Stimulated activated CD8-positive, alpha-beta memory T cell treated with anti-CD3 and anti-CD28 coated beads, Interleukin-2, amount 100 ng/mL, for 1 hour (primary cell): Measurements from ENCODE around the gene GTF2IRD2.
"Not testable (repeated sequence)": the region's sequence is repeated elsewhere in the genome, so short reads cannot be mapped to it uniquely, and the experiment has no call there.

Experiments used
- DNase-seq, 2 donors: peaks; one replicate each; pipeline ENCODE4 v3.0.0-alpha.2; 2020; ENCODE audit warnings: low read depth in 2 of 2

Gene GTF2IRD2

DNA sequence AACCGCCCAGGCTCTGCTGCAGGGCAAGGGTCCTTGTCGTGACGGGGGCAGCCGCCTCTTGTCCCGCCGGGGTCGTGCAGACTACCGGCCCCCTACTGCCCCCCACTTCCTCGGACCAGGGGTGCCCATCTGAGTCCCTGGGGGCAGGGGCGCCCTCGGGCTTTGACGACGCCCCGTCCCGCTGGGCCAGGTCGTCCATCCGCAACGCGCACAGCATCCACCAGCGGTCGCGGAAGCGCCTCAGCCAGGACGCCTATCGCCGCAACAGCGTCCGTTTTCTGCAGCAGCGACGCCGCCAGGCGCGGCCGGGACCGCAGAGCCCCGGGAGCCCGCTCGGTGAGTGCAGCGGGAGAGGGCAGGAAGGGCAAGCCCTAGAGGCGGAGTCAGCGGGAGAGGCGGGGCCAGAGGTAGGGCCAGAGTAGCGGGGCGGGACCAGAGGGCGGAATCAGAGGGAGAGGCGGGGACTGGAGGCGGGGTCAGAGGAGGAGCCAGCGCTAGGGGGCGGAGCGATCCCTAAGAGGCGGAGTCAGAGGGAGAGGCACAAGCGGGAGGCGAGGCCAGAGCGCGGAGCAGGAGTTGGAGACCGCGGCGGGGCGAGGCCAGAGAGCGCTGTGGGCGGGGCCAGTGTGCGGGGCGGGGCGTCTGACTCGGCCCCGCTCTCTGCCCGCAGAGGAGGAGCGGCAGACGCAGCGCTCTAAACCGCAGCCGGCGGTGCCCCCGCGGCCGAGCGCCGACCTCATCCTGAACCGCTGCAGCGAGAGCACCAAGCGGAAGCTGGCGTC, 62.8 kb downstream of the GTF2IRD2 start:
- DNase-seq: peak; percentile 91

DNA sequence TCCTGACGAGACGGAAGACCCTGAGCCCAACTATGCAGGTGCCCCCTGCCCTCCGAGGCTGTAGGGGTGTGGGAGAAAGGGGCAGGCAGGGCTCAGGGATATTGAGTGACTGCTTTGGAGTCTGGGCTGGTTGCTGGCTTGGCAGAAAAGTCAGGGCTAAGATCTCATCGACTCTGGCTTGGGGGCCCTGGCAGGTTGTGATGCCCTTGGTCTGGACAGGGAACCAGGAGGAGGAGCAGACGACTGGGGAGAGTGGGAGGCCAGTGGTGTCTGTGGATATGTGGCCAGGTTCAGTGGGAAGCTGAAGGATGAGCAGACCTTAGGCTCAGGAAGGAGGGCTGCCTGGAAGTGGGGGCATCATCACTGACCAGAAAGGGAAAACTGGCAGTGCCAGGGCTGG, 67.8 kb downstream of the GTF2IRD2 start:
- DNase-seq: not testable (repeated sequence)

DNA sequence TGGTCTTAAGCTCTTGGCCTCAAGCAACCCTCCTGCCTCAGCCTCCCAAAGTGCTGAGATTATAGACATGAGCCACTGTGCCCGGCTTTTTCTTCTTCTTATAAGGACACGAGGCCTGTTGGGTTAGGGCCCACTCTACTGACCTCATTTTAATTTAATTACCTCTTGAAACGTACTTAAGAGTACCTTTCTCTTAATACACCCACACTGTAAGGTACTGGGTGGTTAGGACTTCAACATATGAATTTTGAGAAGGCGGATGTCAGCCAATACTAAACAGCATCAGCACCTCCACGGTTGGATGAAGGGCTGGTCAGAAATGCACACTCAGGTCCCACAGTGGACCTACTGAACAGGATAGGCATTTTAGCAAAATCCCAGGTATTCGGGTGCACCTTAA, 69.7 kb downstream of the GTF2IRD2 start:
- DNase-seq: not testable (repeated sequence)

DNA sequence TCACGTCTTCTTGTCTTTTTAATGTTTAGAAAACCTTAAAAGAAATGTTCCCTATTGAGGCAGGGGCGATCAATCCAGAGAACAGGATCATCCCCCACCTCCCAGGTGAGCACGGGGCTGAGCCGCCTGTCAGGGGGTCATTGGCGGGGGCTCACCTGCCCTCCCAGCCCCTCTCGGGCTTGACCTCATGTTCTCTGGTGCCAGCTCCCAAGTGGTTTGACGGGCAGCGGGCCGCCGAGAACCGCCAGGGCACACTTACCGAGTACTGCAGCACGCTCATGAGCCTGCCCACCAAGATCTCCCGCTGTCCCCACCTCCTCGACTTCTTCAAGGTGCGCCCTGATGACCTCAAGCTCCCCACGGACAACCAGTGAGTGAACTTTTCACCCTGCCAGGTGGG, 72.4 kb downstream of the GTF2IRD2 start:
- not testable (repeated sequence) for DNase-seq

DNA sequence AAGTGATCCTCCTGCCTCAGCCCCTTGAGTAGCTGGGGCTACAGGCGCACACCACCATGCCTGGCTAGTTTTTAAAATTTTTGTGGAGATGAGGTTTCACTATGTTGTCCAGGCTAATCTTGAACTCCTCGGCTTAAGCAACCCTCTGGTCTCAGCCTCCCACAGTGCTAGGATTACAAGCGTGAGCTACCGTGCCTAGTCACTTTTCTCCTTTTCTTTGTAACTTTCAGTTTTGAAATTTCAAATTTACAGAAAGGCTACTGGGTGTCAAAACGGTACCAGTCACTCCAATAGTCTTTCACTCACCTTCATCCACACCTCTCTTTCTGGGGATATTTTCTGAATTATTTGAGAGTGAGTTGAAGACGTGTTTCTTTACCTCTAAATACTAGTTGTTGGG, 76.3 kb downstream of the GTF2IRD2 start:
- DNase-seq: not testable (repeated sequence)

DNA sequence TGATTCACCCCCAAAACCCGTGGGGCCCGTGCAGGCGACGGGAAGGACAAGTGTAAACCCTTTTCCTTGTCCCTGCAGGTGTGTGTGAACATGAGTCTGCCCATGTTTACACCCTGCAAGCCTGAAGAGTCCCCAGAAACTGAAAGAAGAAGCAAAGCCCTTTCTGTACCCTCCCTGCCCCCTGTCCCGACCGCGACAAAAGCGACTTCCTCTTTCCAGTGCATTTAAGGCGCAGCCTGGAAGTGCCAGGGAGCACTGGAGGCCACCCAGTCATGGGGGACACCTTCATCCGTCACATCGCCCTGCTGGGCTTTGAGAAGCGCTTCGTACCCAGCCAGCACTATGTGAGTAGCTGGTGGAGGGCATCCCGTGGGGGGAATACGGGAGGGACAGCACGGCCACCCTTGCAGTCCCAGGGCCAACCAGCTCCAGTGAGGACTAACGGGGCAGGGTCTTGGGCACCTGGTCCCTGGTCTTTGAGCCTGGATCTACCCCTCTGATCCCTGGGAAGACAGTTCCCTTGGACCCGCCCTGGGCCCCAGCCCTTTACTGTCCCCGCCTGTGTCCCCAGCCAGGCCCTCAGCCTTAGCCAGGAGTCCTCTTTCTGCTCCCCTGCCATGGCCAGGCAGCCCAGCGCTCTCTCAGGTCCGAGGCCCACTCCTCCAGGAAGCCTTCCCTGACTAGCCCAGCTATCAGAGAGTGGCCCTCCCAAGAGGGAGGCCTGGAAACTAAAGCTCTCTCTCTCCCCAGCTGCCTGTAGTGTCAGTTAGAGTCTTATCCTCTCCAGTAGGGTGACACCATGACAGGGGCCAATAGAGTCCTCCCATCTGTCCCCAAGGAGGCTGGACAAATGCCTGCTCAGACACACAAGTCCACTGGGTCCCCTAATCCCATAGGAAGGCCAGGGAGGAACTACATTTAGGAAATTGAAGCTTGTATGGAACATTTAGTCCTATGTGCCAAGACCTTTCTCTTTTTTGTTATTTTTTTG, 77.3 kb downstream of the GTF2IRD2 start, which contains the start of gene NCF1:
Gene NCF1, plus strand, starts transcription at position 252 of the 991 bp plus-strand sequence. Its CDS starts 21 bp downstream, at position 273.
- not testable (repeated sequence) for DNase-seq

DNA sequence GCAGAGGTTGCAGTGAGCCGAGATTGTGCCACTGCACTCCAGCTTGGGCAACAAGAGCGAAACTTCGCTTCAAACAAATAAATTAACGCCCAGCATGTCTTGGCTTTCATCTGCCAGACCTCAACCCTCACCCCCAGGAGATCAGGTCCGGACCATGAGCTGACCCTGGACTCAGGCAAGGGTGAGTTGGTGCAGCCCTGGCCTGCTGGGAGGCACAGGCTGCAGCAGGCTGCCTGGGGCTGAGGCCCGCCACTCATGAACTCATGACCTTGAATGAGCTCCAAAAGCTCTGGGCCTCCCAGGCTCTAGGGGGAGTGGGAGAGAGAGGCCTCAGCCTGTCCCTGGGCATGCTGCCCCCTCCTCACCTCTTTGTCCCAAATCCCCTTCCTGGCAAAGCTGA, 79.3 kb downstream of the GTF2IRD2 start:
- not testable (repeated sequence) for DNase-seq

DNA sequence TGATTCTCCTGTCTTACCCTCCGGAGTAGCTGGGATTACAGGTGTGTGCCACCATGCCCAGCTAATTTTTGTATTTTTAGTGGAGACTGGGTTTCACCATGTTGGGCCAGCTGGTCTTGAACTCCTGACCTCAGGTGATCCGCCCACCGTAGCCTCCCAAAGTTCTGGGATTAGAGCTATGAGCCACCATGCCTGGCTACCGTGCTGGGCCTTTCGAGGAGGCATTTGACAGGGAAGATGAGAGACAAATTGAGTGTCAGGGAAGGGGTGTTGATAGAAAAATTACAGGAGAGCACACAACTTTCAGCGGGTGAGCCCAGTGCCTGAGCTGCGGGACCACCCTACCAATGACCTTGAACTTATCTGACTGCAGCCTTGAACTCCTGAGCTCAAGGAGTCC, 81.3 kb downstream of the GTF2IRD2 start:
- DNase-seq: not testable (repeated sequence)

DNA sequence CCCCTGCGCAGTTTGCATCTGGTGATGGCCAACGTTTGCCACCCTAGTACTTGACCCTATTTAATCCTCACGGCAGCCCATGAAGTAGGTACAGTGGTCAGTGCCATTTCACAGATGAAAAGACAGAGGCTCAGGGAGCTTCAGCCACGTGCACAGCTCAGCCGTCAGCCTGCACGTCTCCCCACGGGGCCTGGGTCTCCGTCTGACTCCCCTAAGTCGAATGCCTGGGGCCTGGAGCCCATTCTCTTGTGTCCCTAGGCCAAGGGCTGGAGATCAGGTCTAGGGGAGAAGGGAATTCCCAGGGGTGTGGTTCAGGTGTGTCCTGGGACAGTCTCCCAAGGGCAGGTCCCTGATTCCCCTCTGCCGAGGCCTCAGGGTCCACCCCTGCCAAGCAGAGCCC, 84.4 kb downstream of the GTF2IRD2 start:
- not testable (repeated sequence) for DNase-seq

DNA sequence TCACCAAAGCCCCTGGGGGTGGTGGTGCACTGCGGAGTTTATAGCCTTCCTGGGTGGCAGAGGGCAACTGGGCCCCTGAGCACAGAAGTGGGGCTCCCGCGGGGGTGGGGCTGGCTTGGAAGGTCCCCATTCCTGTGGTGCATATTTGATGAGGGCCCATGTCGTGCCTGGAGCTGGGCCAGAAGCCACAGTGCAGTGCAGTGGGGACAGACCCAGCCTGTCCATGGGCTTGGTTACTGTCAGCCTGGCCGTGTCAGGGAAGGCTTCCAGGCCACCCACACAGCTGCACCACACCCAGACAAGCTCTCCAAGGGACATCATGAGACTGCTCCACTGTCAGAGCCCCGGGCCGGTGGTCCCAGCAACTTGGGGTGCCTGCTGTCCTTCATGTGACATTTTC, 84.9 kb downstream of the GTF2IRD2 start:
- DNase-seq: not testable (repeated sequence)

DNA sequence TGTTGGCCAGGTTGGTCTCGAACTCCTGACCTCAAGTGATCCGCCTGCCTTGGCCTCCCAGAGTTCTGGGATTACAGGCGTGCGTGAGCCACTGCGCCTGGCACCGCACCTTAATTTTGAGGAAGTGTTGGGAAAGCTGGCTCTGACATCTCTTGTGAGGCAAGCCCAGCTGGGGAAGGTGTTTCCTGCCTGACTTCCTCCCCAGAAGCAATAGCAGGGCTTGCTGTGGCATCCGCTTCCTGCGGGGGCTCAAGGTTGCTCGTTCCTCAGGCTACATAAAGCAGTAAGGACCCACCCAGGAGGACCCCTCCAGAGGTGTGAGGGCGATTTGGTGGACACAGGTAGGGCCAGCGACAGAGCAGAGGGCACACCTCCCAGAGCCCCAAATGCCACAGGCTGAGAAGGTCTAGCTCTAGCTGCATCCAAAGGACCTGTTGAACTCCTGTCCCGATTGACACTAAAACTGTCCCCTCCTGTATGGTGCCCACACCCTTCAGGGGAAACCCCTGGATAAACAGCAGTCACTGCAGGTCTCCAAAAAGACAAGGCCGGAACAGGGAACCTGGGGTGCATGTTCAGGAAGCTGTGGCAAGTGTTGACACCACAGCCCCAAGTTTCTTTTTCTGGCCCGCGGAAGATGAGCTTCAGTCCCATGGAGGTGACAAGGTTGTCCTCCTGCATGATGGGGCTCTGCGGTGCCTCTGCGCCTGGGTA, 86.0 kb downstream of the GTF2IRD2 start:
- DNase-seq: not testable (repeated sequence)

DNA sequence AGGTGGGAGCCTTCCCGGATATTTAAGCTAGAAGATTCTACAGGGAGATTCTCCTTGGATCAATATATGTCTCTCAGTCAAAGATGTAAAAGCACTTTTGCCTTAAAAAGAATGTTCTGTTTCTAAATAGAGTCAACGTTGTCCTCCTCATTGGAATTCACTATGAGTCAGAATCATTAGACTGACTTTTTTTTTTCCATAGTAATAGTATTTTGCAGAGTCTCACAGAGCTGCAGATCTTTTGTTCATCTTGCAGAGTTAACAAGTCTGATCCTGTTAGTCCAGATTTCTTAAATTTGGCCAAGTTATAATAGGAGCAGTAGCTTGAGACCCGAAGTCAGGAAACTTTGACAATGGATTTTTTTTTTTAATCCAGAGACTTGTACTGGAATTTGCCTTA, 92.4 kb downstream of the GTF2IRD2 start:
- DNase-seq: not testable (repeated sequence)

DNA sequence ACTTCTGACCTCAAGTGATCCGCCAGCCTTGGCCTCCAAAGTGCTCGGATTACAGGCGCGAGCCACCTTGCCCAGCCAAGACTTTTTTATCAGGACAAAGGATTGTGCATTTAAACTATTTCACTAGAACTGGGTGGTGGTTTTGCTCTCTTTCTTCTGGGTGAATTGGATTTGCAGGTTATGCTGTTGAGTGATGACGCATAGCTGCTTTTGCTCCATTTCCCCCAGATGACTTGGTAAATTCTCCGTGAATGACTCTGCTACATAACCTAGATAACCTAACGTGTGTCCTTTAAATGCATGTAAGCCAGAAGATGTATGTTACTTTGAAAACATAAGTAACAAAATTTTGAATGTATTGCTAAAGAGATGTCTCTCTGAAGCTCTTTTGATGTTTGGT, 93.1 kb downstream of the GTF2IRD2 start:
- DNase-seq: not testable (repeated sequence)

DNA sequence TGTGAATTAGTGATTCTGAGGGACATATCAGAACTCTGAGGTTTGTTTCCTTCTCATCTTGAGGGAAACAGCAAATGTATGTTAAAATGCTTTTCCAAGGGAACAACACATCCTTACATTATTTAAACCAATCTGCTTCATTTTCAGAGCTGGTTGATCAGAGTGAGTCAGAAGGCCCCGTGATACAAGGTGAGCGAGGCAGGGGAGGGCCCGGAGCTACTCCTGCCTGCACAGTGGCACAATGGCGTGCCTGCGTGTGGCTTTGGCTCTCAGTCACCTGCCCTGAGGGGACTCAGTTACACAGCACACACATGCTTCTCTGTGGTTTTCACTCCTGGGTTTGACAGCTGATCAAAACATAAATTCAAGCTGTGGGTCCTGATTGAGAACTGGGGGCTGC, 94.7 kb downstream of the GTF2IRD2 start:
- not testable (repeated sequence) for DNase-seq

DNA sequence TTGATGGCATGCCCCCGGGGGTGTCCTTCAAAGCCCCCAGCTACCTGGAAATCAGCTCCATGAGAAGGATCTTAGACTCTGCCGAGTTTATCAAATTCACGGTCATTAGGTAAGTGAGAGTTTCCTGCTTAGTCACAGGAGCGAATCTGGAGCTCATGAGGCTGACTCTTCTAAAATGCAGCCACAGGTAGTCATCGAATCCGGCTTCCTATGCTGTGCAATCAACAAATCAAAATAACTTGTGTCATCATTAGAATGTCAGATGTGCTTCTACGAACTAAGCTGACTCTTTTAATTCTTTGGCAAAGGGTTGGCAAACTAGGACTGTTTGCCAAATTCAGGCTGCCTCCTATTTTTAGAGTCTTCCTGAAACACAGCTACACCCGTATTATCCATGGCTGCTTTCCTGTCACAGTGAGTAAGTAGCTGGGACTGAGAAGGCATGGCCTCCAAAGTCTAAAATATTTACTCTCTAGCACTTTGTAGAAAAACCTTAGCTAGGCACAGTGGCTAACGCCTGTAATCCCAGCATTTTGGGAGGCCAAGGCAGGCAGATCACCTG, 97.4 kb downstream of the GTF2IRD2 start:
- DNase-seq: not testable (repeated sequence)
